Measurements from ENCODE around the gene MAP1LC3B2. TPM values are rescaled to one million over a fixed set of nuclear protein-coding genes. Genes with fewer than 3 reads are reported as not detected.
A peak's percentile ranks its signal among the peaks of the same experiment; 100 is the strongest.

Gene MAP1LC3B2
- total RNA-seq, 1 donor from 2014 or later: 0.86 TPM

DNA sequence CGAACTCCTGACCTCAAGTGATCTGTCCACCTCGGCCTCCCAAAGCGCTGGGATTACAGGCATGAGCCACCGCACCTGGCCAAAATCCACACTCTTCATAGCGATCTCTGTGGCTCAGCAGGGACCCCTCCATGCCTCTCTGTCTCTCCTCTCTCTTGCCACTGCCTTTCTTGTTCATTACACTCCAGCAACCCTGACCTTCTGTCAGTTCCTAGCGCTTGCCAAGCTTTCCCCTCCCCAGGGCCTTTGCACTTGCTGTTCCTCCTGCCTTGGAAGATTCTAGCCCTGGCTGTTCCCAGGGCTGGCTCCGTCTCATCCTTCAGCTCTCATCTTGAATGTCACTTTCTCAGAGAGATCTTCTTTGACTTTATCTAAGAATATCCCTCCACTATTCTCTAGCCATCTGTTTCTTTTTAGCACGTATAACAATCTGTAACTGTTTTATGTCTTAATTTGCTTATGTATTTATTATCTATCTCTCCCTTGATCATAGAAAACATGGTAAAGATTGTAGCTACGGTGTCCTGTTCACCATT is 38.9 kb upstream of the MAP1LC3B2 start:
- Mint-ChIP-seq H3K27me3 (peaks cover 47% of the 10 kb centered on the region), H3K4me1 (ENCODE audit: low read depth) (peaks cover 8% of the 10 kb centered on the region)
- TF ChIP-seq, protein P1, sequence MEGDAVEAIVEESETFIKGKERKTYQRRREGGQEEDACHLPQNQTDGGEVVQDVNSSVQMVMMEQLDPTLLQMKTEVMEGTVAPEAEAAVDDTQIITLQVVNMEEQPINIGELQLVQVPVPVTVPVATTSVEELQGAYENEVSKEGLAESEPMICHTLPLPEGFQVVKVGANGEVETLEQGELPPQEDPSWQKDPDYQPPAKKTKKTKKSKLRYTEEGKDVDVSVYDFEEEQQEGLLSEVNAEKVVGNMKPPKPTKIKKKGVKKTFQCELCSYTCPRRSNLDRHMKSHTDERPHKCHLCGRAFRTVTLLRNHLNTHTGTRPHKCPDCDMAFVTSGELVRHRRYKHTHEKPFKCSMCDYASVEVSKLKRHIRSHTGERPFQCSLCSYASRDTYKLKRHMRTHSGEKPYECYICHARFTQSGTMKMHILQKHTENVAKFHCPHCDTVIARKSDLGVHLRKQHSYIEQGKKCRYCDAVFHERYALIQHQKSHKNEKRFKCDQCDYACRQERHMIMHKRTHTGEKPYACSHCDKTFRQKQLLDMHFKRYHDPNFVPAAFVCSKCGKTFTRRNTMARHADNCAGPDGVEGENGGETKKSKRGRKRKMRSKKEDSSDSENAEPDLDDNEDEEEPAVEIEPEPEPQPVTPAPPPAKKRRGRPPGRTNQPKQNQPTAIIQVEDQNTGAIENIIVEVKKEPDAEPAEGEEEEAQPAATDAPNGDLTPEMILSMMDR (IDR thresholded peaks at IDR 0.05; ENCODE audit: unreplicated experiment): no peak

DNA sequence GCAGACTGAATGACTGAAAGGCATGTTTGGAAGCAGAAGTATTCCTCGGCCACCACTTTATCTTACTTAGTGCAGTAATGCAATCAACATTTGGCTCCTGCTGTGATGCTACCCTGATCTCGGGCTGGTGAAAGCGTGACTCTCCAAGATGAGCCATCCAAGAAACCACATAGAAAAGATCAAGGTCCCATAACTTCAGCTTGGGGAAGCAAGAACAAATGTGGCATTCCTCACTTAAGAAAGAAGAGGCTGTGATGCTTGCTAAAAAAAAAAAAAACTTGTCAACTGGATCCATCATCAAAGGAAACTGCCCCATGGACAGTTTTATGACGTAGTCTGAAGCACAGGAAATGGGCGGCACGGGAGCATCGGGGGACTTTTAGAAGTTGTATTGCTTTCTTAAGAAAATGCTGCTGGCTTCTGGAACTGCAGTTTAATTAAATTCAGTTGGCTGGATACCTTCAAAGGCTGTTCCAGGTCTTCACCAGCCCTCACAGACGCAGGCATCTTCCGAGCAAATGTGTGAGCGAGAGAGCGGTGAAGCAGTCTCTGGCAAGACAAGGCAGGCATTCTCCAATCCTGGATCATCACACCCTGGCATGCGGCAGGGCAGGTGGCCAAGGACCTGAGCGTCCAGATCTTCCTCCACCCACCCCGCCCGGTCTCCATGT is 38.2 kb upstream of the MAP1LC3B2 start:
- H3K27me3 Mint-ChIP-seq: peaks cover 49% of the 10 kb centered on the region
- H3K36me3 Mint-ChIP-seq (ENCODE audit: insufficient read depth): no peaks in the 10 kb centered on the region
- H3K9me3 Mint-ChIP-seq (ENCODE audit: low read depth): no peaks in the 10 kb centered on the region
- no peak overlapping the region for H3K4me3 Mint-ChIP-seq (ENCODE audit: low read depth)
- no peak for DNase-seq (ENCODE audit: low spot score, unreplicated experiment)
- H3K27ac Mint-ChIP-seq: no peak overlapping the region
- H3K4me1 Mint-ChIP-seq (ENCODE audit: low read depth): peaks cover 13% of the 10 kb centered on the region
- TF ChIP-seq, protein P1 (IDR thresholded peaks at IDR 0.05; ENCODE audit: unreplicated experiment): no peak

More for the DNA sequence above, 38.9 kb upstream of the MAP1LC3B2 start:
- no peak for DNase-seq (ENCODE audit: low spot score, unreplicated experiment)
- Mint-ChIP-seq H3K36me3 (ENCODE audit: insufficient read depth) (no peaks in the 10 kb centered on the region), H3K9me3 (ENCODE audit: low read depth) (no peaks in the 10 kb centered on the region), H3K4me3 (ENCODE audit: low read depth) (no peak overlapping the region), H3K27ac (no peak overlapping the region)

- H3K4me3 Mint-ChIP-seq (ENCODE audit: low read depth): no peak overlapping the region
- H3K4me1 Mint-ChIP-seq (ENCODE audit: low read depth): peaks cover 29% of the 10 kb centered on the region
- no peaks in the 10 kb centered on the region for H3K36me3 Mint-ChIP-seq (ENCODE audit: insufficient read depth)
- no peak overlapping the region for H3K27ac Mint-ChIP-seq
- H3K27me3 Mint-ChIP-seq: peaks cover 31% of the 10 kb centered on the region
- no peak for DNase-seq (ENCODE audit: low spot score, unreplicated experiment)
- TF ChIP-seq, protein P1 (IDR thresholded peaks at IDR 0.05; ENCODE audit: unreplicated experiment): no peak
- H3K9me3 Mint-ChIP-seq (ENCODE audit: low read depth): no peaks in the 10 kb centered on the region
Measured at GRCh38 chr12:116524311-116524710, 34.9 kb upstream of the MAP1LC3B2 start.

- peak overlapping the region; percentile 49 for H3K27ac Mint-ChIP-seq
- DNase-seq (ENCODE audit: low spot score, unreplicated experiment): no peak
- no peaks in the 10 kb centered on the region for H3K36me3 Mint-ChIP-seq (ENCODE audit: insufficient read depth)
- TF ChIP-seq, protein P1 (IDR thresholded peaks at IDR 0.05; ENCODE audit: unreplicated experiment): no peak
- peaks cover 28% of the 10 kb centered on the region for H3K27me3 Mint-ChIP-seq
- H3K9me3 Mint-ChIP-seq (ENCODE audit: low read depth): no peaks in the 10 kb centered on the region
- peaks cover 30% of the 10 kb centered on the region for H3K4me1 Mint-ChIP-seq (ENCODE audit: low read depth)
- H3K4me3 Mint-ChIP-seq (ENCODE audit: low read depth): no peak overlapping the region
Measured at GRCh38 chr12:116524964-116525379, 34.2 kb upstream of the MAP1LC3B2 start.

GRCh38 chr12:116525418-116526001 is 33.7 kb upstream of the MAP1LC3B2 start:
- peak overlapping the region; percentile 78 for H3K27ac Mint-ChIP-seq
- peak overlapping the region; percentile 43 for H3K4me3 Mint-ChIP-seq (ENCODE audit: low read depth)
- H3K9me3 Mint-ChIP-seq (ENCODE audit: low read depth): no peaks in the 10 kb centered on the region
- H3K36me3 Mint-ChIP-seq (ENCODE audit: insufficient read depth): no peaks in the 10 kb centered on the region
- peaks cover 24% of the 10 kb centered on the region for H3K27me3 Mint-ChIP-seq
- DNase-seq (ENCODE audit: low spot score, unreplicated experiment): no peak
- peaks cover 31% of the 10 kb centered on the region for H3K4me1 Mint-ChIP-seq (ENCODE audit: low read depth)
- TF ChIP-seq, protein P1 (IDR thresholded peaks at IDR 0.05; ENCODE audit: unreplicated experiment): no peak

Measured in progenitor cell of endocrine pancreas (in vitro differentiated cells).